K562 (cell line): ENCODE results near the gene FAM200A. TPM values are rescaled to one million over a fixed set of nuclear protein-coding genes. Genes with fewer than 3 reads are reported as not detected.

Source experiments
- CCNT2 ChIP-seq: IDR thresholded peaks from 2 replicates; pipeline ENCODE4 v1.6.1; 2011; ENCODE audit warnings: borderline replicate concordance, low read depth, mild to moderate bottlenecking, moderate library complexity, mixed read lengths, low read length; ENCODE audit not compliant: insufficient read length; ENCODE audit errors: extremely low read depth
- CREBBP ChIP-seq: IDR thresholded peaks from one replicate; pipeline ENCODE4 v1.6.1; 2012; ENCODE audit warnings: low read depth, mild to moderate bottlenecking, control low read depth, inconsistent platforms, low read length
- E2F6 ChIP-seq, 2 experiments: IDR thresholded peaks; 2 replicates each; pipeline ENCODE4 v1.6.1; 2011; ENCODE audit warnings: borderline replicate concordance in 1 of 2, control low read depth in 1 of 2, low read depth in 1 of 2, low read length in 1 of 2, mild to moderate bottlenecking in 1 of 2, mixed read lengths in 1 of 2, moderate library complexity in 1 of 2; ENCODE audit not compliant: insufficient read depth in 1 of 2, insufficient read length in 1 of 2, poor library complexity in 1 of 2, severe bottlenecking in 1 of 2; ENCODE audit errors: extremely low read depth in 1 of 2
- EGR1 ChIP-seq: fragments of 450-650 bp; conservative IDR thresholded peaks from 2 replicates; pipeline ENCODE4 v1.6.1; 2017; ENCODE audit warnings: mild to moderate bottlenecking
- ELF1 ChIP-seq: fragments of 200-800 bp; sonication (Bioruptor generic); IDR thresholded peaks from 2 replicates; pipeline ENCODE4 v1.6.1; 2016; ENCODE audit warnings: missing genetic modification characterization, missing compliant biosample characterization
- FOXJ3 ChIP-seq: sonication (generic); formaldehyde crosslinking; IDR thresholded peaks from 2 replicates; pipeline ENCODE4 v1.4.0; 2020; ENCODE audit warnings: mild to moderate bottlenecking, missing genetic modification reagents
- HMG20A ChIP-seq: fragments of 450-650 bp; formaldehyde crosslinking; conservative IDR thresholded peaks from 2 replicates; pipeline ENCODE4 v1.4.0; 2020; ENCODE audit warnings: mild to moderate bottlenecking, mixed read lengths
- HMGN3 ChIP-seq: IDR thresholded peaks from 2 replicates; pipeline ENCODE4 v1.6.1; 2011; ENCODE audit warnings: borderline replicate concordance, low read depth, mild to moderate bottlenecking, mixed read lengths, low read length; ENCODE audit not compliant: insufficient read length; ENCODE audit errors: extremely low read depth
- HNRNPUL1 ChIP-seq: fragments of 200-400 bp; formaldehyde crosslinking; IDR thresholded peaks from 2 replicates; pipeline ENCODE4 v1.6.1; 2017; ENCODE audit warnings: low read length
- NFYB ChIP-seq: IDR thresholded peaks from 2 replicates; pipeline ENCODE4 v1.6.1; 2011; ENCODE audit warnings: mild to moderate bottlenecking, moderate library complexity; ENCODE audit not compliant: insufficient read length; ENCODE audit errors: extremely low read depth
- RAD21 ChIP-seq, 2 experiments: fragments of 250-450 bp in 1 of 2; fragments of 450-650 bp in 1 of 2; sonication (Bioruptor Pico) in 1 of 2; formaldehyde crosslinking in 1 of 2; IDR thresholded peaks in 1 of 2; conservative IDR thresholded peaks in 1 of 2; 2 replicates each; pipeline versions ENCODE4 v1.4.0 to v1.8.0; 2020 to 2022; ENCODE audit warnings: mild to moderate bottlenecking in 2 of 2, moderate library complexity in 1 of 2
- SIRT6 ChIP-seq: IDR thresholded peaks from one replicate; pipeline ENCODE4 v1.6.1; 2012; ENCODE audit warnings: low read depth, mild to moderate bottlenecking, control low read depth, inconsistent platforms, low read length, moderate library complexity
- TAF15 ChIP-seq: fragments of 200-400 bp; formaldehyde crosslinking; IDR thresholded peaks from 2 replicates; pipeline ENCODE4 v1.6.1; 2017; ENCODE audit warnings: mild to moderate bottlenecking, low read depth, low read length, moderate library complexity
- YBX1 ChIP-seq: fragments of 450-650 bp; IDR thresholded peaks from 2 replicates; pipeline ENCODE4 v1.7.1; 2016; ENCODE audit warnings: mild to moderate bottlenecking
- ZNF24 ChIP-seq: fragments of 450-650 bp; IDR thresholded peaks from 2 replicates; pipeline ENCODE4 v1.6.1; 2016
- ZNF551 ChIP-seq: fragments of 250-450 bp; sonication (Bioruptor Pico); IDR thresholded peaks from 2 replicates; pipeline ENCODE4 v1.5.0; 2021; ENCODE audit warnings: mild to moderate bottlenecking, moderate library complexity
- ZNF584 ChIP-seq: fragments of 200-800 bp; sonication (Bioruptor generic); IDR thresholded peaks from 2 replicates; pipeline ENCODE4 v1.6.1; 2016; ENCODE audit warnings: low read depth, mild to moderate bottlenecking, missing genetic modification characterization, missing compliant biosample characterization
- polyA plus RNA-seq, 8 experiments: library from polyadenylated mRNA; depleted of rRNA in 4 of 8; stranded (reverse) in 5 of 8; unstranded in 3 of 8; fragments of >200 nt; fragmentation: Nextera tagmentation in 2 of 8; fragmentation: Illumina TruSeq in 1 of 8; extraction: Ambion mirVana in 2 of 8; extraction: Trizol in 1 of 8; gene quantifications; 2 replicates each; pipeline versions ENCODE4 v1.2.1 to v1.2.3, GENCODE V29; 2011 to 2014; ENCODE audit warnings: inconsistent platforms in 1 of 8, missing spikeins in 1 of 8
- total RNA-seq, 7 experiments: library from RNA; depleted of rRNA in 6 of 7; stranded (reverse); fragments of >200 nt in 6 of 7; fragmentation: Illumina TruSeq in 2 of 7; extraction: Trizol in 2 of 7; gene quantifications; 2 replicates each; pipeline versions ENCODE4 v1.2.1 to v1.2.3, GENCODE V29; 2011 to 2021; ENCODE audit warnings: low replicate concordance in 1 of 7
- TF ChIP-seq, protein P1 (sequence below): fragments of 450-650 bp; IDR thresholded peaks from 2 replicates; pipeline ENCODE4 v1.6.1; 2016; ENCODE audit warnings: low read depth

The FAM200A gene
- total and polyA plus RNA-seq, 9 of the 15 experiments (the other 6 are each of a cell fraction or from before 2014, with no cell fraction given): 3.3 to 11.2 (median 8.3) TPM

- TF ChIP-seq HMG20A (no peak), E2F6 (IDR thresholded peaks at IDR 0.05; ENCODE audit: borderline replicate concordance in 1 of 2, extremely low read depth in 1 of 2, insufficient read depth in 1 of 2, insufficient read length in 1 of 2, low read depth in 1 of 2, low read length in 1 of 2, poor library complexity in 1 of 2, severe bottlenecking in 1 of 2) (peak in 1 of 2 experiments; percentile 51), CREBBP (no peak), ZNF551 (CRISPR knock-in tag) (no peak), TAF15 (no peak), ZNF24 (0 out of 2 replicates have a peak, but pooled peaks have one; percentile 12), NFYB (no peak), ELF1 (peak; percentile 89), YBX1 (no peak), HNRNPUL1 (no peak), HMGN3 (no peak), FOXJ3 (CRISPR knock-in tag) (no peak), SIRT6 (no peak), ZNF584 (CRISPR knock-in tag) (no peak), EGR1 (no peak), RAD21 (CRISPR knock-in tag; conservative IDR thresholded peaks at IDR 0.05 in 1 of 2, IDR thresholded peaks at IDR 0.05 in 1 of 2) (no peak), CCNT2 (peak; percentile 23)
- TF ChIP-seq, protein P1, sequence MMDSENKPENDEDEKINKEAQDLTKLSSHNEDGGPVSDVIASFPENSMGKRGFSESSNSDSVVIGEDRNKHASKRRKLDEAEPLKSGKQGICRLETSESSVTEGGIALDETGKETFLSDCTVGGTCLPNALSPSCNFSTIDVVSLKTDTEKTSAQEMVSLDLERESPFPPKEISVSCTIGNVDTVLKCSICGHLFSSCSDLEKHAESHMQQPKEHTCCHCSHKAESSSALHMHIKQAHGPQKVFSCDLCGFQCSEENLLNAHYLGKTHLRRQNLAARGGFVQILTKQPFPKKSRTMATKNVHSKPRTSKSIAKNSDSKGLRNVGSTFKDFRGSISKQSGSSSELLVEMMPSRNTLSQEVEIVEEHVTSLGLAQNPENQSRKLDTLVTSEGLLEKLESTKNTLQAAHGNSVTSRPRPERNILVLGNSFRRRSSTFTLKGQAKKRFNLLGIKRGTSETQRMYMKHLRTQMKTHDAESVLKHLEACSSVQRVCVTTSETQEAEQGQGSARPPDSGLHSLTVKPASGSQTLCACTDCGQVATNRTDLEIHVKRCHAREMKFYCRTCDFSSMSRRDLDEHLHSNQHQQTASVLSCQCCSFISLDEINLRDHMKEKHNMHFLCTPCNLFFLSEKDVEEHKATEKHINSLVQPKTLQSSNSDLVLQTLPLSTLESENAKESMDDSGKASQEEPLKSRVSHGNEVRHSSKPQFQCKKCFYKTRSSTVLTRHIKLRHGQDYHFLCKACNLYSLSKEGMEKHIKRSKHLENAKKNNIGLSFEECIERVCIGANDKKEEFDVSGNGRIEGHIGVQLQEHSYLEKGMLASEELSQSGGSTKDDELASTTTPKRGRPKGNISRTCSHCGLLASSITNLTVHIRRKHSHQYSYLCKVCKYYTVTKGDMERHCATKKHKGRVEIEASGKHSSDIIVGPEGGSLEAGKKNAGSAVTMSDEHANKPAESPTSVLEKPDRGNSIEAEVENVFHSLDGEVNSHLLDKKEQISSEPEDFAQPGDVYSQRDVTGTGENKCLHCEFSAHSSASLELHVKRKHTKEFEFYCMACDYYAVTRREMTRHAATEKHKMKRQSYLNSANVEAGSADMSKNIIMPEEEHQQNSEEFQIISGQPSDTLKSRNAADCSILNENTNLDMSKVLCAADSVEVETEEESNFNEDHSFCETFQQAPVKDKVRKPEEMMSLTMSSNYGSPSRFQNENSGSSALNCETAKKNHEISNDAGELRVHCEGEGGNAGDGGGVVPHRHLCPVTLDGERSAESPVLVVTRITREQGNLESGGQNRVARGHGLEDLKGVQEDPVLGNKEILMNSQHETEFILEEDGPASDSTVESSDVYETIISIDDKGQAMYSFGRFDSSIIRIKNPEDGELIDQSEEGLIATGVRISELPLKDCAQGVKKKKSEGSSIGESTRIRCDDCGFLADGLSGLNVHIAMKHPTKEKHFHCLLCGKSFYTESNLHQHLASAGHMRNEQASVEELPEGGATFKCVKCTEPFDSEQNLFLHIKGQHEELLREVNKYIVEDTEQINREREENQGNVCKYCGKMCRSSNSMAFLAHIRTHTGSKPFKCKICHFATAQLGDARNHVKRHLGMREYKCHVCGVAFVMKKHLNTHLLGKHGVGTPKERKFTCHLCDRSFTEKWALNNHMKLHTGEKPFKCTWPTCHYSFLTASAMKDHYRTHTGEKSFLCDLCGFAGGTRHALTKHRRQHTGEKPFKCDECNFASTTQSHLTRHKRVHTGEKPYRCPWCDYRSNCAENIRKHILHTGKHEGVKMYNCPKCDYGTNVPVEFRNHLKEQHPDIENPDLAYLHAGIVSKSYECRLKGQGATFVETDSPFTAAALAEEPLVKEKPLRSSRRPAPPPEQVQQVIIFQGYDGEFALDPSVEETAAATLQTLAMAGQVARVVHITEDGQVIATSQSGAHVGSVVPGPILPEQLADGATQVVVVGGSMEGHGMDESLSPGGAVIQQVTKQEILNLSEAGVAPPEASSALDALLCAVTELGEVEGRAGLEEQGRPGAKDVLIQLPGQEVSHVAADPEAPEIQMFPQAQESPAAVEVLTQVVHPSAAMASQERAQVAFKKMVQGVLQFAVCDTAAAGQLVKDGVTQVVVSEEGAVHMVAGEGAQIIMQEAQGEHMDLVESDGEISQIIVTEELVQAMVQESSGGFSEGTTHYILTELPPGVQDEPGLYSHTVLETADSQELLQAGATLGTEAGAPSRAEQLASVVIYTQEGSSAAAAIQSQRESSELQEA: no peak
Measured at GRCh38 chr7:99499721-99500636, 51.9 kb downstream of the FAM200A start, which contains the start of gene ZNF394 (continued).
